ENCODE results near the gene DYNC1H1.

The DYNC1H1 gene

DNA sequence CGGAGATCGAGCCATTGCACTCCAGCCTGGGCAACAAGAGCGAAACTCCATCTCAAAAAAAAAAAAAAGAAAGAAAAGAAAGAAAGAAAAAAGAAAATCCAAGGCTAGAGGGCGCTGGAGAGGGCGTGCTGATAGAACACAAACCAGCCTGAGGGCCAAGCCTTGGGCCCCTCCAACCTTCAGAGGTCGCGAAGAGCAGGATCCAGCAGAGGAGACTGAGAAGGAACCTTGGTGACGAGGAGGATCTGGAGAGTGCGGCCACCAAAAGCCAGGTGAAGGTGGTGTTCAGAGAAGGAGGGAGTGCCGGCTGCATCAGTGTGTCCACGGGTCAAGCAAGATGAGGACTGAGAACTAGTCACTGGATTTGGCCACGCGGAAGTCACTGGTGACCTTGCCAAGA lies 4.1 kb upstream of the DYNC1H1 start:
- no peak overlapping the region for H3K27ac ChIP-seq
- TF ChIP-seq CTCF (conservative IDR thresholded peaks at IDR 0.05), result peak; percentile 30
- no peak for TF ChIP-seq ZFX (IDR thresholded peaks at IDR 0.05)

DNA sequence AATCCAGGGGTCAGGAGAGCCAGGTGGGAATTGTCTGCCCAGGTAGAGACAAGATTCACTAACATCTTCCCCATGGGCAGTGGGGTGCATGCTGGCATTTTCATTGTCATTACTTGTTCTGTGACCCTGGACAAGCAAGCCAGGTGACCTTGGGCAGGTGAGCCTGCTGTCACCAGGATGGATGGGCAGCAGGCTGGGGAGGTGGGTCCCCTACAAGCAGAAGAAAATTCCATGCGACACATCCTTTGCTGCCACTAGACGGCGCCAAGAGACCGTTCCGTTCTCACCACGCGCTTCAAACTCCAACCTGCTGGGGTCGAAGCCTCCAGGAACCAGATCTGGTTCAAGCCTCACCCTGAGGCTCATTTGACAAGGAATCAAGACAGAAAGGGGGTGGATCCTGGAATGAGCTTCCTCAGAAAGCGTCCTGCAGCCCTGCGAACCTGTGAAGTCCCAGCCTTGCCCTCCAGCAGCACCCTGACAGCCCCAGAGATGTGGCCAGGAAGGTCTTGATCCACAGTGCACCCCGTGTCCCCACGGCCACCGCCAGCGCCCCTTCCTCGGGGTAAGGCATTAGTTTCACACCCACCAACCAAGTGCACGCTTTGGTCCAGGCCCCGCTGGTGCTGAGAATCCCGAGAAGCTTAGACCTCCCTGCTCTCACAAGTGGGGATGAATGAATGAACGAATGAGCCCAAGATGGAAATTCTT lies 3.2 kb upstream of the DYNC1H1 start:
- H3K27ac ChIP-seq, result no peak overlapping the region
- TF ChIP-seq CTCF (conservative IDR thresholded peaks at IDR 0.05) (peak; percentile 89), ZFX (IDR thresholded peaks at IDR 0.05) (no peak)

GRCh38 chr14:101961746-101962502 lies 2.4 kb upstream of the DYNC1H1 start:
- no peak for TF ChIP-seq ZFX (IDR thresholded peaks at IDR 0.05)
- no peak for TF ChIP-seq CTCF (conservative IDR thresholded peaks at IDR 0.05)
- no peak overlapping the region for H3K27ac ChIP-seq

- H3K27ac ChIP-seq, result no peak overlapping the region
- TF ChIP-seq CTCF (conservative IDR thresholded peaks at IDR 0.05), result no peak
- no peak for TF ChIP-seq ZFX (IDR thresholded peaks at IDR 0.05)
Measured at GRCh38 chr14:101962503-101962874, 1.9 kb upstream of the DYNC1H1 start.

DNA sequence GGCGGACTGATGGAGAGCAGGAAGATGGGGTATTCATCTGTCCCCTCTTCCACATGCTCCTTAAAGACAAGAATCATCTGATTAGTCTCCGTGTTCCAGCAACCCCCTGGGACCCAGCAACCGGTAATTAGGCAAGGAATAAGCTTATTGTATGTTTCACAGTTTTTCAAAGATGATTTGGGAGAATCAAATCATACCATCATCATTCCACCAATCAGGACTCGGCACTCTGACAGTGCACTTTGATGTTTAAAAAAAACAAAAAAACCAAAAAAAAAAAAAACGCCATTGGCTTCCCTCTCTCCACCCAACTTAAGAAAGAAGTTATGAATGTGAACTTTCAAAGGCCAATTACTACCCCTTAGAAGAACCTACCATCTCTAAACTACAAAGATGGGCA lies 1.3 kb upstream of the DYNC1H1 start:
- TF ChIP-seq CTCF (conservative IDR thresholded peaks at IDR 0.05), result no peak
- TF ChIP-seq ZFX (IDR thresholded peaks at IDR 0.05), result no peak
- no peak overlapping the region for H3K27ac ChIP-seq

GRCh38 chr14:101963656-101964296 lies 597 bp upstream of the DYNC1H1 start:
- H3K27ac ChIP-seq, result no peak overlapping the region; the same call in 1 of the 2 replicates

More at GRCh38 chr14:101963656-101964296, 597 bp upstream of the DYNC1H1 start:
- TF ChIP-seq CTCF (conservative IDR thresholded peaks at IDR 0.05) (no peak), ZFX (IDR thresholded peaks at IDR 0.05) (no peak)

Data from C4-2B (cell line).